ENCODE data around the gene AUH.
A peak's percentile ranks its signal among the peaks of the same experiment; 100 is the strongest.

Gene AUH

DNA sequence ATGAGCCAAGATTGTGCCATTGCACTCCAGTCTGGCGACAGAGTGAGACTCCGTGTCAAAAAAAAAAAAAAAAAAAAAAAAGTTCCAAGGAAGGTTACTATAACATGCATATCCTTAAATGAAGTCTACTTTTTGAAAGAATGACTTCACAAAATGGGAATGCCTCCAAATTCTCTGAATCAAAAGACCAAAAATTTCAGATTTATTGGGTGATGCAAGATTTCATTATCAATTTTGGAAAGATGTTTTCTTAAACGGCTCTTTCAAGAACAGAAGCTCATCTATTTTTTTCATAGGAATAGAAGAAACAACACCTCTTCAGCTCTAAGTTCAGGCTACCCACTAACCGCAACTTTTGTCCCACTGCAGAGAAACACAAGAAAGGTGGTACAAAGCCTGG lies 69.9 kb downstream of the AUH start:
- DNase-seq (ENCODE audit: low spot score): no peak

DNA sequence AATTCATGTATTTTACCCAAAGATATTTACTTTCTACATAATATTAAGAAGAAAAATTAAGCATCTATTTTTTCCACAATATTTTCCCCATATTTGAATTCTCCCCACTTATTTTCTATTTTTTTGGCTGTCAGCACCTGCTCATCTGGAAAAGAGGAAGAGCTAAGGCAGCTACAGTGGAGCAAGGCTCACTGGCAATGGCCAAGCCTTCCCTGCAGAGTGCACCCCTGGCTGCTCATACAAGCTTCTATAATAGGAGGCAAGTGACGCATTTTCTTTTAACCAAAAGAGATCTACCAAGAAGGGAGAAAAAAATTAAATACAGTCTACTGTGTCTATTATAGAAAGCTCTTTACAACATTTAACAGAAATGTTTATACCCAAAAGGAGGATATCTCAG lies 72.5 kb downstream of the AUH start:
- no peak for DNase-seq (ENCODE audit: low spot score)

DNA sequence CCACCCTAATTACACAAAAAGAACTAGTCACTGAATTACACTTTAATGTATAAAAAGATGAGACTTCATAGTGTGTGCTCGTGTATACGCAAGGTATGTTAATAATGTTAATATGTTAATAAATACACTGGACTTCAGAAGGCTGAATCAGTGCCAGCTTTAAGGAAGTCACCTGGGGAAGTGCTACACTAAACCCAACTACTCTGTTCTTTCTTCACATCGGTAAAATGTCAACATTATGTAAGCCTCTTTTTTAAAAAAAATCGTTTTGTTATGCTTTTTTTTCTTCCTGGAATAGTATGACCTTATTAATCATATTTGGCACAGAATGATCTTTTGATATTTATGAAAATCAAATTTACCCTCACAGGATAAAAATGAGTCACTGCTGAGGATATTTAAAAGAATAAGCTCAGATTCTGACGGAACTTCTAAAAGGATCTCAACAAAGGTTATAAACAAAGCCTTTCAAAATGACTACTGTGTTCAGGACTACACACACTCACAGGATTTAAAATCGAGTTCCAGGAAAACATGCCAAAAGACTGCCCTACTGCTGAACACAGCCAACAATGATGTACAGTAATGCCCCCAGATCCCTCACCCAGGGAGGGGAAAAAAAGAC lies 75.9 kb downstream of the AUH start:
- DNase-seq (ENCODE audit: low spot score): no peak

DNA sequence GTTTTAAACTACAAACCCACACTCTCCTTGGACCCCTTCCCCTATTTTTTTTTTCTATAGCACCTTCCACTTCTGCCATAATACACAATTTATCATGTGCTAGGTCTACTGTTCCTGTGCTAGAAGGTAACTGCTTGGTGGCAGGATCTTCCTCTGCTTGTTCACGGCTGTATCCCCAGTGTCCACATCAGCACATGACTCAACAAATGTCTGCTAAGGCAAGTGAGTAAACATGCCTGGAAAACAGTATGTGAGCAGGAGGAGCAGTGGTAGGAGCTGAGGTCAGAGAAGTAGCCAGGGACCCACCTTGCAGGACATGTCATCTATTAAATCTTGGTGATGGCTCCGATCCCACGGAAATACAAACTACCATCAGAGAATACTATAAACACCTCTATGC lies 79.4 kb downstream of the AUH start:
- DNase-seq (ENCODE audit: low spot score): no peak

DNA sequence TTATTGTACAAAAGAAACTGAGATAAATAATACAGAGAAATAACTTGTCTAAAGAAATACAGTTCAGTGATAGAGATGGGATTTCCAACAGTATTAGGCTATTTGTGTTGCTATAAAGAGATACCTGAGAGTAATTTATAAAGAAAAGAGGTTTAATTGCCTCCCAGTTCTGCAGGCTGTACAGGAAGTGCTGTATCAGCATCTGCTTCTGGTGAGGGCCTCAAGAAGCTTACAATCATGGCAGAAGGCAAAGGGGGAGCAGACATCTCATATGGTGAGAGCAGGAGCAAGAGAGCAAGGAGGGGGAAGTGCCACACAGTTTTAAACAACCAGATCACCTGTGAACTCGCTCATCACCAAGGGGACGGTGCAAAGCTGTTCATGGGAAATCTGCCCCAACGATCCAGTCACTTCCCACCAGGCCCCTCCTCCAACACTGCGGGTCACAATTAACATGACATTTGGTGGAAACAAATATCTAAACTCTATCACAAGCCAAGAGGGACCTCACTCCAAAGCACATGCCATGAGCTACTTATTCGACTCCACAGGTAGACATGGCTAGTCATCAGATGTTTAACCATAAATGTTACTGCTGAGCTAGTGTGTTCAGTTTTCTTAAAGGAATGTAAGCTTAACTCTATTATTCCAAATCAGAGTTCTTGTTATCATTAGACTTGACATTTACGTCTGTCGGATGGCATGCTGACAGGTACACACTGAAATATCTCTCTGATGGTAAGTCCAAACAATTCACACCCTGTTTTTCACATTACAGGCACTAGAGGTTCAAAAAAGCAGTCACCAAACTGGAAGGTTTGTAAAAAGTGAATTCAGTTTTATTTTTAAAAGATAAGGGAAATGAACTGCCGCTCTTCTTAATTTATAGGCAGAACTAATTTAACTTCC lies 82.2 kb downstream of the AUH start:
- no peak for DNase-seq (ENCODE audit: low spot score)

DNA sequence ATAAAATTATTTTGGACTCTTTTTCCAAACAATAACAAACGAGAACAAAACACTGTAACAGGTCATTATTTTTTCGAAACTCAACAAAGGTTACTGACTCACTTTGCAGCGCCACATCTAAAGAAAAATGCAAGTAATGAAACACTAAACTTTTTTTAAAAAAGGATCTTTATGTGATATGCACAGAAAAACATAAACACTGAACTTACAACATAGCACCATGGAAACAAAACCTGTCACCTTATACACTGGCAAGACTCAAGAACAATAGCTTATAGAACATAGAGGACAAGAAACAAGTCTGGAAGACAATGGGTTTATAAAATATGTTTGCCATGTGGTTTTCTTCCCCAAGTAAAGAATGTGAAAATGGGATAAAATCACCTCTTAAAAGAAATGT lies 85.2 kb downstream of the AUH start:
- no peak for DNase-seq (ENCODE audit: low spot score)

DNA sequence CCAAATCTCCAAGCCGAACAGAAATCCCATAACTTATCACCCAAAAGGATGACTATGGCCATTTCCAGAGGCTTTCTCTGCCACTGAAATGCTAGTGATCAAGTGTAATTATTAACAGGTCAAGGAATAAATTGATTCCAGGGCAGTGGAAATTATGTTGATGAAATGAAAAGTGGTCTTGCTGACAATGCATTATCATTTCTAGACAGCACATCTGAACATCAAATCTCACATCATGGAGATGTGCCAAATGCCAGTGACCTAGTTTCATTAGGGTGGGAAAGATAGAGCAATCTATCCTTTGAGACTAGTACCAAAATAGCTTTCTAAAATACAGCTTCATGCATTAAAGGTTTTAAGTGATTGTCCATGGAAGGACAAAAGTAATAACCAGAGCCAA lies 86.1 kb downstream of the AUH start:
- no peak for DNase-seq (ENCODE audit: low spot score)

DNA sequence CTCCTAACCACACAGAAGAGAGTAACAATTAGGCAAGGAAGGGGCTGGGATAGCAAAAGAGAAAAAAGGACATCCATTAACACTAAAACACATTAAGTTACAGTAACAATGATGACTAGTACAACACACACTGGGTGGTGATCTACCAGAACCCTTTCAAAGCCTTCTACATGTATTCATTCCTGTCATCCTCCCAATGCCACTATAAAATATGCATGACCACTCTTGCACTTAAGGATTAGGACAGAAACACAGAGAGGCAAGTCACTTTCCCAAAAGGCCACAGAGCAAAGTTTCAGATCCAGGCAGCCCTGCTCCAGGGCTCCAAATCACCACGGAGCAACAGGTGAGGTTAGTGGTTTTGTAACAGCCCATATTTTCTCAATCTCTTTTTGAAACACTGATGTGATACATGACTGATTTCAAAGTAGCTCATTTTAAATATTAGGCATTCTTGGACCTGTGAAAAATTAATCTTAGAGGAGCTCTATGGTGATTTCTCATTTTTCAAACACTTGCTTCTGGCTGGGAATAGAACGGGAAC lies 86.7 kb downstream of the AUH start:
- no peak for DNase-seq (ENCODE audit: low spot score)

DNA sequence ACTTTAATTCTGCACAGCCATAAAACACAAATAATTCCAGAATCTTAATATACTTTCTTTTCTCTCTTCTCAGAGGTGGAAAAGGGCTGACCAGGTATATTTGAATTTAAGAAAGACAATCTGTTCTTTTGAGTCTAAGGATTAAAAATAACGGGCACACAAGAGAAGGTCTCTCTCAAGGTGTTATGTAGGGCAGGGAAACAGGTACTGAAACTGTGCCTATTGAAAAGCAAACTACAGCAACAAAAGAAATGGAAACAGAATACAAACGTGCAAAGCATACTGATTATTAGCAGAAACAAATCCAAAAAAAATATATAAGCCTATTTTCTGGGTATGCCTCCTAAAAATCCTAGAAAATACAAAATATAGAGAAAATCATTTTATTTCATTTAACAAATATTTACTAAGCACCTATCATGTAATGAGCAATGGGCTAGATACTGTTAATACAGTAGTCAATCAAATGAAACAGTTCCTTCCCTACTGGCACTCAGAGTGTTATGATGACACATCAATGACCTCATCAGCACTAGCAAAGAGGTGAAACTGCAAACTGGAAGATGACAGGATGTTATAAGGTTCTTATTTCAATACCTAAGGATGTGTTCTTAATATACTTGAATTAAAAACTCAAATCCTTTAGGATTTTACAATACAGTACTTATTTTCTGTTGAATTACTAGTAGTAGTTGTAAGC lies 87.7 kb downstream of the AUH start:
- no peak for DNase-seq (ENCODE audit: low spot score)

DNA sequence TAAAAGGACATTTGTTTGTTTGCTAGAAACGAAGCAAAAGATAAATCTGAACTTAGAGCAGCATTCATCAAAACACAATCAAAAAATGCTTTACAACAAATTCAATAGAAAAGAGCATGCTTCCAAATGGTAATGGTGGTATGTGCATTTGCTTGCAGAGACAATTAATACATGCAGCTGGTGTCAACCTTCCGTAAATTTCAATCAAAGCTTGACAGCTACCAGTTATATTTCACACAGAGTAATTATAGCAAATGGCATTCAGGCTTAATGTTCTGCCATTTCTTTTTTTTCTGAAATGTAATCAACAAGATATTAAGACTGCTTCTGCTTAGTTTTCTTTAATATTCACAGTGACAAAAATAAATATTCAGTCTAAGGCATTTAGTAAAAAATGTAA lies 90.6 kb downstream of the AUH start:
- DNase-seq (ENCODE audit: low spot score): no peak

DNA sequence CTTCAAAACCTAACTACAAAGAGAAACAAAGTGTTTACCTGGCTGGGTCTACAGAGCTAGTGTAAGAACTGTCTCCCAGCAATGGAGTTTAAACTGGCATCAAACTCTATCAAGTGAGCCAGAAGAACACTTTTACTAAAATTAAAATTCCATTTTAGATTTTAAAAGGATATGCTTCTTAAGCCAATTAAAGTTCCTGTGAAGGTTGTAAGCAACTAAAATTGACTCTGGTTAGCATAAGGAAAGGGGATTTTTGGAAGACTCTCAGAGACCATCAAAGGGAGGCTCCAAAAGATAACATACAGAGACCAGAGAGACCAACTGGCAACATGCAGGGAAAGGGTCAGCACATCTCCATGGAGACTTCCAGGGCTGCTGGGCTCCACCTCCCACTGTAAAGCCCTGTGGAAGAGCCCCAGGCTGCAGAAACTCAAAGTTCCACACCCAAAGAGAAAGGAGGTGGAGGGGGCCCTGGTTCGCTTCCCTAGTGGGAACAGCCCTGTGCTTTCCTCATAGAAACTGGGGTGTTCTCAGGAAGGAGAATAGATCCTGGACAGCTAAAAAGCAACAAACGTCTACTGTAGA lies 91.7 kb downstream of the AUH start:
- no peak for DNase-seq (ENCODE audit: low spot score)

DNA sequence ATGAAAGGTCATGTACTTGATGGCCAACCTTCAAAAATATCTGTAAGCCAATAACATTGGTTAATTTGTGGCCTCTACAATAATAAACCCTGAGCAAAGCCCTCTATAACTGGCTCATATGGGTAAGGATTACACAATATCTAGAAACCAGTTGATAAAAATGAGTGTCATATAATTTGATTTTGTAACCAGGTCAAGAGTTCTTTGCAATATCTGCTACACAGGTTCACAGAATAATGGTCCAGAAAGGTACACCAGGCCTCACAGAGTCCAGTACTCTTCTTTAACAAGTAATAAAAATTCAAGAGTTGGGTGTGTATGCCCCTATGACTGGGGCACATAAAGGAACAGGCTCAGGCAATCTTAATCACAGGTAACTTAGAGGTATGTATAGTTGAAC lies 95.3 kb downstream of the AUH start:
- DNase-seq (ENCODE audit: low spot score): no peak

DNA sequence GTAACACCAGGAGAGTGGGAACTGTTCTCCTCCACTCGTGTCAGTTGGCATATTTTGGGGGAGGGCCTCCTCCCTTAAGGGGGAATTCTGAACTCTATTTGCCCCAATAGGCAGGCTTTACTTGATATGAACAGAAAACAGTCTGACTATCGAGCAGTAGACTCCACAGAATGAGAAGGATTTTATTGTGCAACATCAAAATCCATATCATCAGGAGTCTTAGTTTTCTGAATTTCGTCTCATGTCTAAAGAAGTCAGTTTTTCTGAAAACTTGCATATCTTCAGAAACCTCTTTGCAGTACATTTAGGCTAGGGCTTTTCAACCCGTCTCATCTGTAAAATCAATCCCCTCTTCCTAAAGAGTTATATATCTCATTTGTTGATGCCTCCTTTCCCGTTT lies 96.2 kb downstream of the AUH start:
- no peak for DNase-seq (ENCODE audit: low spot score)

DNA sequence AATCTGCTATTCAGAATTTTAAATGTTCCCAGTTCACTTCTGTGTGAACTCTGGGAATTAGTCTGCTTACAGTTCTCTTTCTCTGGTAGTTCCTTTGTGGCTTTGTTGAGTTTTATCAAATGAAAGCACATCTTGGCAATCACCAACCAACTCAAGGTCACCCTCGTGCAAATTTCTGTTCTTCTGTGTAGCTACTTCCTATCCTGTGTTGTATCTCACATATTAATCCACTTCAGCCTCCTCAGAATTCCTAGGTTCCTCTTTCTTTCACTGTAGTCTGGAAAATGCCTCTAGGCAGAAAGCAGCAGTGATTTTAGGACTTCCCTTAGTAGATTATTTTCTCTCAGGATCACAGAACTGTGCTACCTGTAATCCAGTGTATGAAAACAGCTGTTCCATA lies 100.3 kb downstream of the AUH start:
- no peak for DNase-seq (ENCODE audit: low spot score)

DNA sequence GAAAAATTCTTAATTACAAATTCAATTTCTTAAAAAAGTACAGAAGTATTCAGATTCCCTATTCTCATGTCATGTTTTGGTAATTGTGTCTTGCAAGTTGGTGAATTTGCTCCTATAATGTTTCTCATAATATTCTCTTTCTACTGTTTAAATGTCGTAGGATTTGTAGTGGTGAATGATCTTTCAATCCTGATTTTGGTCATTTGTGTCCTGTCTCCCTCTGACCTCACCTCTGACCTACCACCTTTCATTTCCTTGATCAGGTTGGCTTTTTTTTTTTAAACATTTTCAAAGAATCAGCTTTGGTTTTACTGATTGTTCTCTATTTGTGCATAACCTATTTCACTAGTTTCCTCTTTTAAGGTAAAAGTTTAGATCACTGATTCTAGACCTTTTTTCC lies 102.6 kb downstream of the AUH start:
- no peak for DNase-seq (ENCODE audit: low spot score)

DNA sequence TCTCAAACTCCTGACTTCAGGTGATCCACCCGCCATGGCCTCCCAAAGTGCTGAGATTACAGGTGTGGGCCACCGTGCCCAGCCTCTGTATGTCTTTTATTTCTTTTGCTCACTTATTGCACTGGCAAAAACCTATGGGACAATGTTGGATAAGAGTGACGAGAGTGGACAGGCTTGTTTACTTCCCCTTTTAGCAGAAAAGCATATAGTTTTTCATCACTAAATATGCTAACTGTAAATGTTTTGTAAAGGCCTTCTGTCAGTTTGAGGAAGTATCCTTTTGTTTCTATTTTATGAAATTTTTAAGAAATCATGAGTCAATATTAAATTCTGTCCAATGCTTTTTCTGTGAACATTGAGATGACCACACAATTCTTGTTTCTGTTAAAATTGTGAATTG lies 103.3 kb downstream of the AUH start:
- DNase-seq (ENCODE audit: low spot score): no peak

DNA sequence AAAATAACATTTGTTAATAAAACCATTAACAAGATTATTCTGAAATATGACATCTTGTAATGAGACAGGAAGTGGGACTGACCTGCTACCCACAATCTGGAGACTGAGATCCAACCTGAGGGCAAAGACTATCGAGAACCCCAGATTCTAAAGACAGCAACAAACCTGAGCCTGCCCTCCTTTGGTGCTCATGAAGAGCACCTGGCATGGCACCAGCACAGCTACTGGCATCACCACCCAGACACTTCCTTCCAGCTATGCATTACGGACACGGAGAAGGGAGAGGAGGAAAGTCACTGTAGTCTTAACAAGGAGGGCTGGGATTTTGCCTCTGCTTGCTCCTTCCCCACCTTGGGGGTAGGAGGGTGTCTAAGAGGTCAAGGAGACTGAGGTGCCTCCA lies 105.5 kb downstream of the AUH start:
- no peak for DNase-seq (ENCODE audit: low spot score)

DNA sequence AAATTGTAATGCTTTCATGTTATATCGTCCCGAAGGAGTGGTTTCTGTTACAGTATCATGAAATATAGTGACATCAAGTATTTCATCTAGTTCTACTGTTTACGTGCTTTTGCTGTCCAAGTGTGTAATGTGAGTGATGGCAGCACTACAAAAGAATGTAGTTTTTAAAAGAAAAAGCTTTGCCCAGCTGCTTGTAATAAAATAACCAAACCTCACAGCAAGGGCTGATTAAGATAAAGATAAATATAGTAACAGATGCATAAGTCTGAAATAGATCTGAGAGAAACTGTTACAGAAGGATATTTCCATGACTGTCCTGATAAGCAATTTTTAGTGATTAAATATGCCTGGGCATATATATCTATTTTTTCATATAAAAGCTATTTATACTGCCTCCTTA lies 106.4 kb downstream of the AUH start:
- no peak for DNase-seq (ENCODE audit: low spot score)

DNA sequence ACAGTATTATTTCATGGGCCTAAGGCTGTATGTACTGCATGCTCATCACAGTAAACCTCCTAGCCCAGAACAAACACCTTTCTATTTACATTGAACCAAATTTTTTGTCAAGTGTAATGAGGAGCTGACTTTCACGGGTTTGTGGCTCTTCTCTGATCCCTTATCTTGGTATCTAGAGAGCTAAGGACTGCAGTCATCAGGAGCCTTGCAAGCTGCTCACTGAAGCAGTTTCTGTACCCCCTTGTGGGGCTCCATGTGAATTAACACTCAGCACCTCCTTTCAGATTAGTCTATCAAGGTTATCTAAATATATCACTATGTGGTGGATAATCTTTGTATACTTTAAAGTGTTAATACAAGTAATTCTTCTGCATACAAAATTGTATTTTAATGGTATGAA lies 108.2 kb downstream of the AUH start:
- DNase-seq (ENCODE audit: low spot score): no peak

DNA sequence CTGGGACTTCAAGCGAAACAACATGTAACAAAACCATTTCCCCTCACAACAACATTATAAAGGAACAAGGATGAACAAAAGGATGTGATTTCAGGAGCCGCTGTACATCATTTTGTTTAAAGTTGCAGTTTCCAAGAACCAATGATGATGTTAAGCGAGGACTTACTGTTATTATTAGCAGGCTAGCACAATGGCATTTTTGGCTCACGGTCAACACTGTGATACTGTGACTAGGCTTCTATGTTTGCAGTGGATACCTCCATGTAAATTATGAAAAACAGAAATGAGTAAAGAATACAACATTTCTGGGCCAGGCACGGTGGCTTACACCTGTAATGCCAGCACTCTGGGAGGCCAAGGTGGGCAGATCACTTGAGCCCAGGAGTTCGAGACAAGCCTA lies 113.0 kb downstream of the AUH start:
- no peak for DNase-seq (ENCODE audit: low spot score)

DNA sequence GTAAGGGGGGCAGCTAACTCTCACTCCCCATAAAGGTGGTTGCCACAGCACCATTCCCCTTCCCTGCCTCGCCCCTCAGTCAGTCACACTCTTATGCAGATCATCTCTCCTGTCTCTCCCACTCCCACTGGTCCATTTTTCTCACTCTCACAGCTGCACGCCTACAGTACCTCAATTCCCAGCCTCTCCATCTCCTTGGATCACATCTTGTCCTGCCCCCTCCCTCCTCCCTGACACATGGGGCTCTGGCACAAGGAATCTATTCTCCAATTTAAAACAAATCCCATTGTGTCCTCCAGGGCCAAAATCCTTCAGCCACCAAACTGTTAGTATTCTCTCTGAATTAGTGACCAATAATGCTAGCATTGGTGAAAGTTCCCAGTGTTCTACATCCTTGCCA lies 114.4 kb downstream of the AUH start:
- no peak for DNase-seq (ENCODE audit: low spot score)

DNA sequence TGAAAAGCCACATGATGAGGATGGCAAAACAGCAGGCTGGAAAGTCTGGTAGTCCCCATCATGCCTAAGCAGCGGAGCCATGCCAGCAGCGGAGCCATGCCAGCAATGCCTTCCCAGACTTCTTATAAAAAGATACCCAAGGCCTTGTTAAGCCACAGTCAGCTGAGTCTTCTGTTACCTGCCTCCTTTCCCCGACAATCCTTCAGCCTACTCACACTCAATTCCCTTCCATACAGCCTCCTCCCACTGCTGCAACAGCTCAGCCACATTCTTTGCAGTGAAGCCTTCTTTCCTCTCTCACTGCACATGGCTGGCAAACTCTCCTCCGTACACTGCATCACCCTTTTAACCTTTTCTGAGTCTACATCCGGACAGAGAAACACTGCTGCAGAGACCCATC lies 114.9 kb downstream of the AUH start:
- peak; percentile 25 for DNase-seq (ENCODE audit: low spot score)
